ENCODE data around the gene ODAD4.

- TF ChIP-seq CTCF (IDR thresholded peaks at IDR 0.05) = no peak
- TF ChIP-seq POLR2A (IDR thresholded peaks at IDR 0.05) = no peak
Observed at GRCh38 chr17:41962111-41962510, 31.7 kb downstream of the ODAD4 start.
